ENCODE results near the gene PDGFRB. TPM values are rescaled to one million over a fixed set of nuclear protein-coding genes. Genes with fewer than 3 reads are reported as not detected.

The PDGFRB gene
- total RNA-seq, 2 experiments from 2014 or later, result 0.23 to 3.0 TPM

DNA sequence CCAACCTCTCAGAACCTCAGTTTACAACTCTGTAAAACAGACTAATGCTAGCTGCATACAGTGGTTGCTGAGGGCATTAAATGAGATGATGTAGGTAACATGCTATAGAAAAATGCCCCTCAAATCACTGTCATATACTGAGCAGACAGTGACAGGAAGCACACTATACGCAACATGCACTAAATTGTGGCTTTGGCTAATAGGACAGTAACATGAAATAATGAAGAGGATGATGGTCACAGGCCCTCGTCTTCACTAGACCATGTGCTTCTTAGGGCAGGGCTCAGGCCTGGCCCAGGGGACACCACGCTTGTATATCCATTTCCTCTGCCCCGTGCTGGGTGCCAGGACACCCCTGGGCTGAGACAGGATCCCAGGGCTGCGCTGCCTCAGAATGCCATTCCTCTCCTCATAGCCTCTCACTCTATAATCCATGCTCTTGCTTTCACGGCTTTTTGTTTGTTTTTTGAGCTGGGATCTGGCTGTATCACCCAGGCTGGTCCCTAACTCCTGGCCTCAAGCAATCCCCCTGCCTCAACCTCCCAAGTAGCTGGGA lies 88.2 kb downstream of the PDGFRB start:
- Histone ChIP-seq H3K27ac (ENCODE audit: low read depth, low read length, poor library complexity, severe bottlenecking) (no peak overlapping the region), H3K4me2 (ENCODE audit: low read length) (no peak overlapping the region), H3K4me1 (ENCODE audit: insufficient read depth, low read length, poor library complexity, severe bottlenecking) (no peaks in the 10 kb centered on the region), H3K9me3 (ENCODE audit: low read length) (no peaks in the 10 kb centered on the region), H3K79me2 (ENCODE audit: insufficient read depth, low read depth, low read length) (no peaks in the 10 kb centered on the region), H3K9me2 (ENCODE audit: insufficient read depth, low read length) (no peaks in the 10 kb centered on the region), H3K4me3 (ENCODE audit: low read depth, low read length, poor library complexity, severe bottlenecking) (no peak overlapping the region), H4K20me1 (ENCODE audit: insufficient read depth, low read length) (no peaks in the 10 kb centered on the region), H3K36me3 (ENCODE audit: insufficient read depth, low read length) (no peaks in the 10 kb centered on the region), H2AFZ (ENCODE audit: low read length) (no peak overlapping the region)
- DNase-seq (ENCODE audit: low spot score), result no peak
- BruUV-seq (replicated peaks), result no TSS peak
- intact Hi-C loops (cut with micrococcal nuclease; ENCODE audit: unreplicated experiment), result no loop called here
- CTCF ChIA-PET (ENCODE audit: unreplicated experiment), result no interaction called here
- no peak for TF ChIP-seq EZH2phosphoT487 (IDR thresholded peaks at IDR 0.05; ENCODE audit: borderline replicate concordance, low read depth, low read length)
- TF ChIP-seq, protein P1, sequence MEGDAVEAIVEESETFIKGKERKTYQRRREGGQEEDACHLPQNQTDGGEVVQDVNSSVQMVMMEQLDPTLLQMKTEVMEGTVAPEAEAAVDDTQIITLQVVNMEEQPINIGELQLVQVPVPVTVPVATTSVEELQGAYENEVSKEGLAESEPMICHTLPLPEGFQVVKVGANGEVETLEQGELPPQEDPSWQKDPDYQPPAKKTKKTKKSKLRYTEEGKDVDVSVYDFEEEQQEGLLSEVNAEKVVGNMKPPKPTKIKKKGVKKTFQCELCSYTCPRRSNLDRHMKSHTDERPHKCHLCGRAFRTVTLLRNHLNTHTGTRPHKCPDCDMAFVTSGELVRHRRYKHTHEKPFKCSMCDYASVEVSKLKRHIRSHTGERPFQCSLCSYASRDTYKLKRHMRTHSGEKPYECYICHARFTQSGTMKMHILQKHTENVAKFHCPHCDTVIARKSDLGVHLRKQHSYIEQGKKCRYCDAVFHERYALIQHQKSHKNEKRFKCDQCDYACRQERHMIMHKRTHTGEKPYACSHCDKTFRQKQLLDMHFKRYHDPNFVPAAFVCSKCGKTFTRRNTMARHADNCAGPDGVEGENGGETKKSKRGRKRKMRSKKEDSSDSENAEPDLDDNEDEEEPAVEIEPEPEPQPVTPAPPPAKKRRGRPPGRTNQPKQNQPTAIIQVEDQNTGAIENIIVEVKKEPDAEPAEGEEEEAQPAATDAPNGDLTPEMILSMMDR (conservative IDR thresholded peaks at IDR 0.05; ENCODE audit: low read length), result no peak
- POLR2A ChIA-PET, result no interaction called here

DNA sequence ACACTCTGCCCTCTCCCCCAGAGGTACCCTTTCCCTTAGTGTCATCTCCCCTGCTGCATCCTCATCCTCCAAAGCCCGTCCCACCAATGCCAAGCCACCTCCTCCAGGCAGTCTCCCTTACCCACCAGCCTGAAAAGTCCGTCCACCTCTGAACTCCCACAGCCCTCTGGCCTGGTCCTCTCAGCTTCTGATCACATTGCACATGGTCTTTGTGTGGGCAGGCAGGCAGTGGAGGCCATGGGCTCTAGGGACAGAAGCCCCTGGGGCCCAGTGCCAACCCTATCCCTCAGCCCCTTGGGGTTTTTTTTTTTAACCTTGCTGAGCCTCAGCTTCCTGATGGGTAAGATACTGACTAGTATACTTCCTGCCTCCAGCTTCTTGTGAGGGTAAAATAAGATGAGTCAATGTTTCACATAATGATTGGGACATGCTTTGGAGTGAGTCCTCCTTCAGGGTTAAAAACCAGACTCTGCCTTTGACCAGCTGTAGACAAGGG lies 88.7 kb downstream of the PDGFRB start:
- TF ChIP-seq, protein P1 (conservative IDR thresholded peaks at IDR 0.05; ENCODE audit: low read length), result no peak
- TF ChIP-seq EZH2phosphoT487 (IDR thresholded peaks at IDR 0.05; ENCODE audit: borderline replicate concordance, low read depth, low read length), result no peak
- Histone ChIP-seq H4K20me1 (ENCODE audit: insufficient read depth, low read length) (no peaks in the 10 kb centered on the region), H2AFZ (ENCODE audit: low read length) (no peak overlapping the region), H3K36me3 (ENCODE audit: insufficient read depth, low read length) (no peaks in the 10 kb centered on the region), H3K9me3 (ENCODE audit: low read length) (no peaks in the 10 kb centered on the region), H3K9me2 (ENCODE audit: insufficient read depth, low read length) (no peaks in the 10 kb centered on the region), H3K27ac (ENCODE audit: low read depth, low read length, poor library complexity, severe bottlenecking) (no peak overlapping the region), H3K4me2 (ENCODE audit: low read length) (no peak overlapping the region), H3K4me1 (ENCODE audit: insufficient read depth, low read length, poor library complexity, severe bottlenecking) (no peaks in the 10 kb centered on the region), H3K4me3 (ENCODE audit: low read depth, low read length, poor library complexity, severe bottlenecking) (no peak overlapping the region), H3K79me2 (ENCODE audit: insufficient read depth, low read depth, low read length) (no peaks in the 10 kb centered on the region)
- CTCF ChIA-PET (ENCODE audit: unreplicated experiment), result no interaction called here
- POLR2A ChIA-PET, result no interaction called here
- intact Hi-C loops (cut with micrococcal nuclease; ENCODE audit: unreplicated experiment), result no loop called here
- BruUV-seq (replicated peaks), result no TSS peak
- no peak for DNase-seq (ENCODE audit: low spot score)

DNA sequence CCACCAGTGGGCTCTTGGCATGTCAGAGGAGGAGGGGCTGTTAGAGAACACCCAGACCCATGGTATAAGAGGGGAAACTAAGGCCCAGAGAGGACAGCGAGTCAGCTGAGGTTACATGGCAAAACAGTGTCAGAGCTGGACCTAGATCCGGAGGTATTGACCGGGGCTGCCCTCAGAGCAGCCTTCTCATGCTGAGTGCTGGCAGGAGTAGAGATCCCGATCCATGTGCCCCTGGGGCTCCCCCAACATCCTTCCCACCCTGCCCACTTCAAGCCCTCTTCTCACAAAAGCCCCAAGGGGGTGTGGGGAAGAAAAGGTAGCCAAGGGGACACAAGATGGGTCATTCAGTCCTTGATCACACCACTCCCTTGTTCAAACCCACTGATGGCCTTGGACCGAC lies 89.2 kb downstream of the PDGFRB start:
- TF ChIP-seq, protein P1 (conservative IDR thresholded peaks at IDR 0.05; ENCODE audit: low read length), result no peak
- no peak for TF ChIP-seq EZH2phosphoT487 (IDR thresholded peaks at IDR 0.05; ENCODE audit: borderline replicate concordance, low read depth, low read length)
- H3K79me2 ChIP-seq (ENCODE audit: insufficient read depth, low read depth, low read length), result no peaks in the 10 kb centered on the region
- ChIA-PET CTCF (ENCODE audit: unreplicated experiment) (no interaction called here), POLR2A (no interaction called here)
- H3K4me3 ChIP-seq (ENCODE audit: low read depth, low read length, poor library complexity, severe bottlenecking), result no peak overlapping the region
- no peak overlapping the region for H2AFZ ChIP-seq (ENCODE audit: low read length)
- H3K4me1 ChIP-seq (ENCODE audit: insufficient read depth, low read length, poor library complexity, severe bottlenecking), result no peaks in the 10 kb centered on the region
- no peaks in the 10 kb centered on the region for H3K9me2 ChIP-seq (ENCODE audit: insufficient read depth, low read length)
- BruUV-seq (replicated peaks), result no TSS peak
- no peak overlapping the region for H3K4me2 ChIP-seq (ENCODE audit: low read length)
- H4K20me1 ChIP-seq (ENCODE audit: insufficient read depth, low read length), result no peaks in the 10 kb centered on the region
- no peaks in the 10 kb centered on the region for H3K9me3 ChIP-seq (ENCODE audit: low read length)
- intact Hi-C loops (cut with micrococcal nuclease; ENCODE audit: unreplicated experiment), result no loop called here
- DNase-seq (ENCODE audit: low spot score), result no peak
- no peak overlapping the region for H3K27ac ChIP-seq (ENCODE audit: low read depth, low read length, poor library complexity, severe bottlenecking)
- no peaks in the 10 kb centered on the region for H3K36me3 ChIP-seq (ENCODE audit: insufficient read depth, low read length)
